GM13976 (cell line): ENCODE results near the gene C5orf58.
A peak's percentile ranks its signal among the peaks of the same experiment; 100 is the strongest.

ENCODE experiments used
- DNase-seq: peaks from one replicate; pipeline ENCODE4 v3.0.0; 2012; ENCODE audit warnings: low spot score
- CTCF ChIP-seq: IDR thresholded peaks from 2 replicates; pipeline ENCODE4 v1.5.1; 2012; ENCODE audit warnings: borderline replicate concordance, mild to moderate bottlenecking; ENCODE audit not compliant: insufficient read depth; ENCODE audit errors: extremely low read depth, missing control alignments, control extremely low read depth
- in situ Hi-C: fragments of 300-500 bp; cut with MboI; formaldehyde crosslinking; loops from one replicate; pipeline ENCODE4 v1.12.0; 2022; ENCODE audit warnings: low sequenced_read_pairs, mixed read lengths, inconsistent platforms; ENCODE audit not compliant: unreplicated experiment

The C5orf58 gene

GRCh38 chr5:170269579-170269978 lies 36.8 kb downstream of the C5orf58 start:
- no peak for DNase-seq
- no peak for TF ChIP-seq CTCF
- in situ Hi-C loops = loop anchor here (5.0 kb wide), 1 partner anchor 68 kb away; no protein-coding TSS in a partner anchor

GRCh38 chr5:170270293-170271069 lies 37.7 kb downstream of the C5orf58 start:
- DNase-seq = no peak
- TF ChIP-seq CTCF = no peak
- in situ Hi-C loops = no loop called here

- TF ChIP-seq CTCF = peak; percentile 47
- peak; percentile 41 for DNase-seq
- in situ Hi-C loops = no loop called here
These were observed 41.4 kb downstream of the C5orf58 start for GRCh38 chr5:170273968-170274710.

GRCh38 chr5:170275376-170275994 lies 42.7 kb downstream of the C5orf58 start:
- in situ Hi-C loops = no loop called here
- no peak for TF ChIP-seq CTCF
- no peak for DNase-seq

- in situ Hi-C loops = no loop called here
- no peak for DNase-seq
- TF ChIP-seq CTCF = no peak
These were observed 43.4 kb downstream of the C5orf58 start for GRCh38 chr5:170276140-170276539.

- in situ Hi-C loops = no loop called here
These were observed 45.1 kb downstream of the C5orf58 start for GRCh38 chr5:170277867-170278281.

More at GRCh38 chr5:170277867-170278281, 45.1 kb downstream of the C5orf58 start:
- TF ChIP-seq CTCF = no peak
- DNase-seq = no peak
